H1 (cell line): ENCODE results near the gene IL21R. TPM values are rescaled to one million over a fixed set of nuclear protein-coding genes. Genes with fewer than 3 reads are reported as not detected.

ENCODE experiments used
- CHD1 ChIP-seq: IDR thresholded peaks from 2 replicates; pipeline ENCODE4 v1.6.1; 2012; ENCODE audit warnings: low read depth, low read length, improper control_type of control experiment
- EP300 ChIP-seq, 2 experiments: IDR thresholded peaks; 1 replicate in 1 of 2; 2 replicates in 1 of 2; pipeline ENCODE4 v1.6.1; 2011 to 2012; ENCODE audit warnings: low read depth in 2 of 2, low read length in 2 of 2, mild to moderate bottlenecking in 2 of 2, borderline replicate concordance in 1 of 2, inconsistent platforms in 1 of 2, moderate library complexity in 1 of 2
- NRF1 ChIP-seq: IDR thresholded peaks from 2 replicates; pipeline ENCODE4 v1.6.1; 2011; ENCODE audit warnings: mild to moderate bottlenecking, low read depth, low read length, improper control_type of control experiment
- POLR2A ChIP-seq, 2 experiments: IDR thresholded peaks; 1 replicate in 1 of 2; 2 replicates in 1 of 2; pipeline ENCODE4 v1.6.1; 2011; ENCODE audit warnings: low read depth in 2 of 2, low read length in 2 of 2, mild to moderate bottlenecking in 2 of 2; ENCODE audit errors: control extremely low read depth in 1 of 2
- TBP ChIP-seq: IDR thresholded peaks from 2 replicates; pipeline ENCODE4 v1.6.1; 2011; ENCODE audit warnings: low read depth, low read length, improper control_type of control experiment
- YY1 ChIP-seq: IDR thresholded peaks from 2 replicates; pipeline ENCODE4 v1.6.1; 2011; ENCODE audit warnings: low read depth, mild to moderate bottlenecking, low read length
- polyA plus RNA-seq, 7 experiments: library from polyadenylated mRNA; depleted of rRNA in 3 of 7; stranded (reverse) in 5 of 7; unstranded in 2 of 7; fragments of >200 nt in 5 of 7; fragments of 200-250 nt in 2 of 7; gene quantifications; 1 replicate in 5 of 7; 2 replicates in 1 of 7; 4 replicates in 1 of 7; pipeline versions ENCODE4 v1.2.1 to v1.2.3, GENCODE V29; 2011 to 2013; ENCODE audit warnings: missing spikeins in 2 of 7, mixed read lengths in 2 of 7
- total RNA-seq: library from RNA; stranded (reverse); fragmentation: NEBNext Ultra II Directional; extraction: Animal tissue kit (Norgen Biotek cat#: 25700); gene quantifications from 2 replicates; pipeline ENCODE4 v1.2.1, GENCODE V29; 2021

IL21R gene
- total and polyA plus RNA-seq, 2 of the 8 experiments (the other 6 are each of a cell fraction or from before 2014, with no cell fraction given), result 0.34 to 0.70 TPM

- TF ChIP-seq POLR2A (IDR thresholded peaks at IDR 0.05; ENCODE audit: control extremely low read depth in 1 of 2, low read depth in 2 of 2, low read length in 2 of 2) (no peak), TBP (no peak), EP300 (IDR thresholded peaks at IDR 0.05; ENCODE audit: borderline replicate concordance in 1 of 2, low read depth in 2 of 2, low read length in 2 of 2) (no peak), CHD1 (no peak), NRF1 (no peak), YY1 (no peak)
These were observed 62.9 kb downstream of the IL21R start (continued) for GRCh38 chr16:27464626-27465482.
